Suprapubic skin (tissue), 4 donors: Measurements from ENCODE around the gene C19orf53. TPM values are rescaled to one million over a fixed set of nuclear protein-coding genes. Genes with fewer than 3 reads are reported as not detected.
A peak's percentile ranks its signal among the peaks of the same experiment; 100 is the strongest.

Source experiments
- DNase-seq, 2 donors: peaks; one replicate each; pipeline ENCODE4 v3.0.0-alpha.2; 2019; ENCODE audit warnings: low spot score in 2 of 2
- H3K27ac ChIP-seq: fragments of 200-600 bp; sonication (generic); one replicate; pipeline ENCODE4 v1.5.1; 2019
- H3K27me3 ChIP-seq: fragments of 200-600 bp; sonication (generic); one replicate; pipeline ENCODE4 v1.5.1; 2019
- H3K36me3 ChIP-seq: fragments of 200-600 bp; sonication (generic); one replicate; pipeline ENCODE4 v1.5.1; 2019
- H3K4me1 ChIP-seq: fragments of 200-600 bp; sonication (generic); one replicate; pipeline ENCODE4 v1.5.1; 2019
- H3K4me3 ChIP-seq: fragments of 200-600 bp; sonication (generic); one replicate; pipeline ENCODE4 v1.5.1; 2019; ENCODE audit warnings: mild to moderate bottlenecking
- H3K9me3 ChIP-seq: fragments of 200-600 bp; sonication (generic); one replicate; pipeline ENCODE4 v1.5.1; 2019
- CTCF ChIP-seq, 2 donors: fragments of 200-600 bp in 1 of 2; fragments of 450-650 bp in 1 of 2; sonication (generic) in 1 of 2; IDR thresholded peaks; one replicate each; pipeline ENCODE4 v1.5.1; 2016 to 2019; ENCODE audit warnings: antibody characterized with exemption in 2 of 2, mild to moderate bottlenecking in 1 of 2, moderate library complexity in 1 of 2
- EP300 ChIP-seq: sonication (generic); formaldehyde crosslinking; IDR thresholded peaks from one replicate; pipeline ENCODE4 v1.6.1; 2017; ENCODE audit warnings: antibody characterized with exemption
- POLR2A ChIP-seq, 2 donors: fragments of 450-650 bp; IDR thresholded peaks; one replicate each; pipeline ENCODE4 v1.6.1; 2017; ENCODE audit warnings: antibody characterized with exemption in 2 of 2, mild to moderate bottlenecking in 2 of 2, moderate library complexity in 2 of 2
- POLR2AphosphoS5 ChIP-seq, 3 donors: sonication (generic); formaldehyde crosslinking; IDR thresholded peaks; one replicate each; pipeline ENCODE4 v1.6.1; 2017; ENCODE audit warnings: antibody characterized with exemption in 3 of 3
- WGBS: methylation state at CpG from one replicate; pipeline ENCODE4 v1.1.5; 2018; 5-methylcytosine and 5-hydroxymethylcytosine counted together
- total RNA-seq, 4 donors: library from RNA; depleted of rRNA; stranded (reverse); fragments of >200 nt; gene quantifications; one replicate each; pipeline ENCODE4 v1.1.0, GENCODE V29; 2016

Gene C19orf53
- total RNA-seq, 4 donors from 2014 or later: 84.2 to 150 (median 124) TPM

- peaks cover 40% of the 10 kb centered on the region for H3K36me3 ChIP-seq
- no peak overlapping the region for H3K27ac ChIP-seq
- no peak for DNase-seq
- H3K4me3 ChIP-seq: no peak overlapping the region
- TF ChIP-seq POLR2AphosphoS5 (IDR thresholded peaks at IDR 0.05) (no peak), POLR2A (IDR thresholded peaks at IDR 0.05) (no peak)
- H3K27me3 ChIP-seq: no peaks in the 10 kb centered on the region
- H3K9me3 ChIP-seq: no peaks in the 10 kb centered on the region
- no peaks in the 10 kb centered on the region for H3K4me1 ChIP-seq
- 93% methylated on average over 3 of the region's 3 CpGs for WGBS
Measured at GRCh38 chr19:13807421-13808021, 33.3 kb downstream of the C19orf53 start.

DNA sequence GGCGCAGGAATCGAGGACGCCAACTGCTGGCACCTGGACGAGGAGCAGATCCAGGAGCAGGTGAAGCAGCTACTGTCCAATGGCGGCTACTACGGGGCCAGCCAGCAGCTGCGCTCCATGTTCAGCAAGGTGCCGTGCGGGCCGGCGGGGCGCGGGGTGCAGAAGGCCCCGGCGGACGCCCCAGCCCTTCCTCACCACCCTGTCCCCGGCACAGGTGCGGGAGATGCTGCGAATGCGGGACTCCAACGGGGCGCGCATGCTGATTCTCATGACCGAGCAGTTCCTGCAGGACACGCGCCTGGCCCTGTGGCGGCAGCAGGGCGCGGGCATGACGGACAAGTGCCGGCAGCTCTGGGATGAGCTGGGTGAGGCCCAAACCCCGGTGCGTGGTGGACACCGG, 34.6 kb downstream of the C19orf53 start:
- no peak for DNase-seq
- WGBS: 97% methylated on average over 20 of the region's 34 CpGs
- peaks cover 45% of the 10 kb centered on the region for H3K36me3 ChIP-seq
- no peak overlapping the region for H3K4me3 ChIP-seq
- no peaks in the 10 kb centered on the region for H3K4me1 ChIP-seq
- H3K27me3 ChIP-seq: no peaks in the 10 kb centered on the region
- TF ChIP-seq EP300: no peak
- H3K27ac ChIP-seq: no peak overlapping the region
- H3K9me3 ChIP-seq: no peaks in the 10 kb centered on the region

DNA sequence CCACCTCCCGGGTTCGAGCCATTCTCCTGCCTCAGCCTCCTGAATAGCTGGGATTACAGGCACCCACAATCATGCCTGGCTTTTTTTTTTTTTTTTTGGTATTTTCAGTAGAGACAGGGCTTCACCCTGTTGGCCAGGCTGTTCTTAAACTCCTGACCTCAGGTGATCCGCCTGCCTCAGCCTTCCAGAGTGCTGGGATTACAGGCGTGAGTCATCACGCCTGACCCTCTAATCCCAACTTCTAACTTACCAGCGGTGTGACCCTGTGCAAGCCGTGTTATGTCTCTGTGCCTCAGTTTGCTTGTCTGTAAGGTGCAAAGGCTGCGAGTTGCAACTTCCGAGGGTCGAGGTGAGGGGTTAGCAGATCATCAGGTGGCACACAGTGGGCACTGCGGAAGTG, 38.3 kb downstream of the C19orf53 start:
- no peak overlapping the region for H3K27ac ChIP-seq
- TF ChIP-seq POLR2A (IDR thresholded peaks at IDR 0.05) (no peak), POLR2AphosphoS5 (IDR thresholded peaks at IDR 0.05) (no peak), EP300 (no peak), CTCF (IDR thresholded peaks at IDR 0.05) (no peak)
- no peak for DNase-seq
- WGBS: 97% methylated on average over 11 of the region's 11 CpGs
- no peaks in the 10 kb centered on the region for H3K27me3 ChIP-seq
- H3K9me3 ChIP-seq: no peaks in the 10 kb centered on the region
- H3K36me3 ChIP-seq: peaks cover 51% of the 10 kb centered on the region
- H3K4me3 ChIP-seq: no peak overlapping the region
- H3K4me1 ChIP-seq: peaks cover 4% of the 10 kb centered on the region

- Histone ChIP-seq H3K36me3 (peaks cover 46% of the 10 kb centered on the region), H3K27me3 (no peaks in the 10 kb centered on the region), H3K9me3 (no peaks in the 10 kb centered on the region), H3K27ac (no peak overlapping the region), H3K4me1 (peaks cover 10% of the 10 kb centered on the region), H3K4me3 (no peak overlapping the region)
- WGBS: 83% methylated on average over 2 of the region's 2 CpGs
- TF ChIP-seq POLR2AphosphoS5 (IDR thresholded peaks at IDR 0.05) (no peak), EP300 (no peak), POLR2A (IDR thresholded peaks at IDR 0.05) (no peak), CTCF (IDR thresholded peaks at IDR 0.05) (no peak)
- no peak for DNase-seq
Measured at GRCh38 chr19:13813147-13813546, 38.9 kb downstream of the C19orf53 start.

DNA sequence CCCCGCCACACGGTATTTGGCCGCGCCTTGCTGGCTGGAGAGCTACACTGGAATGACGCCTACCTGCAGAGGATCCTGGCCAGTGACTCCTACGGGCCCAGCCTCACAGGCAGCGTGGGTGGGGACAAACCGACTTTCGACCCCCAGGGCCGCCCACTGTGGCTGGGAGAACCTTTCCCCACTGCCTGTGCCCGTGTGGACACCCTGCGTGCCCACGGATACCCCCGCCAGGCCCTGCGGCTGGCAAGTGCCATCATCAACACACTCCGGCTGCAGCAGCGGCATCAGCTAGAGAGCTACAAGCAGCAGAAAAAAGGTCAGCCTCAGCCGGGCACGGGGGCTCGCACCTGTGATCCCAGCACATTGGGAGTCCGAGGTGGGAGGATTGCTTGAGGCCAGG, 40.3 kb downstream of the C19orf53 start:
- 81% methylated on average over 13 of the region's 21 CpGs for WGBS
- TF ChIP-seq CTCF (IDR thresholded peaks at IDR 0.05) (no peak), POLR2AphosphoS5 (IDR thresholded peaks at IDR 0.05) (no peak), POLR2A (IDR thresholded peaks at IDR 0.05) (no peak), EP300 (no peak)
- Histone ChIP-seq H3K27me3 (no peaks in the 10 kb centered on the region), H3K4me1 (peaks cover 12% of the 10 kb centered on the region), H3K9me3 (no peaks in the 10 kb centered on the region), H3K27ac (no peak overlapping the region), H3K36me3 (peaks cover 37% of the 10 kb centered on the region), H3K4me3 (no peak overlapping the region)
- no peak for DNase-seq

DNA sequence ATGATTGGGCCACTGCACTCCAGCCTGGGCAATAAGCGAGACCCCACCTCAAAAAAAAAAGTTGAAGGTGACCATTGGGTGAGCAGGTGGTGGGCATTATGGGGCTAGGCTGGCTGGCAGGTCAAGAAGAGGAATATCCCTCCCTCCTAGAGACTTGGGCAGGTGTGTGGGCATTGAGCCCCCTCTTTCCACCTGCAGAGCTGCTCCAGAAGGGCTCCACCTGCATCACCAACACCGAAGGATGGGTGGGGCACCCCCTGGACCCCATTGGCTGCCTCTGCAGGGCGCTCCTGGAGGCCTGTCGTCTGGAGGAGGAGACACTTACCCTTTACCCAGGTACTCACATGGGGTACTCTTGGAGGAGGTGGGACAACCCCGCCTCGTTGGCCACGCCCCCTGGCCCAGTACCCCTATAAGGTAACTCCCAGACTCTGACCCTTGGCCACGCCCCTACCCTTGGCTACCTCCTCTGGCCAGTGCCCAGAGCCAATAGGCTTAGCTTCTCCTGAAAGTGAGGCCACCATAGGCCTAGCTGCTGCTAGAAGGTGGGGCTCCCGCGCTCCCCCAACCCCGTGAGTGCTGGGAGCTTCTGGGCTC, 42.9 kb downstream of the C19orf53 start:
- Histone ChIP-seq H3K36me3 (peaks cover 14% of the 10 kb centered on the region), H3K4me1 (peaks cover 12% of the 10 kb centered on the region), H3K9me3 (no peaks in the 10 kb centered on the region), H3K27ac (no peak overlapping the region), H3K27me3 (no peaks in the 10 kb centered on the region), H3K4me3 (peak overlapping the region; percentile 41)
- no peak for DNase-seq
- no peak for TF ChIP-seq CTCF (IDR thresholded peaks at IDR 0.05)
- no peak for TF ChIP-seq EP300
- no peak for TF ChIP-seq POLR2AphosphoS5 (IDR thresholded peaks at IDR 0.05)
- no peak for TF ChIP-seq POLR2A (IDR thresholded peaks at IDR 0.05)
- 64% methylated on average over 3 of the region's 11 CpGs for WGBS
